Activated CD4-positive, alpha-beta T cell treated with anti-CD3 and anti-CD28 coated beads, Interleukin-2, amount 10 ng/mL, durations not matched to agents 24 days and 14 days (primary cell): Measurements from ENCODE around the gene CCNJL. TPM values are rescaled to one million over a fixed set of nuclear protein-coding genes. Genes with fewer than 3 reads are reported as not detected.

Experiments used
- DNase-seq: peaks from one replicate; pipeline ENCODE4 v3.0.0; 2022
- H3K27ac Mint-ChIP-seq: one replicate; pipeline ENCODE4 v1.8.0; 2022; ENCODE audit warnings: mild to moderate bottlenecking, mixed read lengths
- H3K27me3 Mint-ChIP-seq: one replicate; pipeline ENCODE4 v1.8.0; 2022; ENCODE audit warnings: mixed read lengths
- H3K36me3 Mint-ChIP-seq: one replicate; pipeline ENCODE4 v1.8.0; 2022; ENCODE audit warnings: low read depth, mild to moderate bottlenecking, mixed read lengths
- H3K4me1 Mint-ChIP-seq: one replicate; pipeline ENCODE4 v1.8.0; 2021; ENCODE audit warnings: mixed read lengths
- H3K4me3 Mint-ChIP-seq: one replicate; pipeline ENCODE4 v1.8.0; 2022; ENCODE audit warnings: mild to moderate bottlenecking, moderate library complexity, mixed read lengths
- H3K9me3 Mint-ChIP-seq: one replicate; pipeline ENCODE4 v1.8.0; 2021; ENCODE audit warnings: mixed read lengths
- intact Hi-C: fragments of 100-400 bp; cut with micrococcal nuclease; formaldehyde crosslinking; loops from one replicate; pipeline ENCODE4 v1.15.1; 2023
- total RNA-seq: library from RNA; stranded (reverse); gene quantifications from 2 replicates; pipeline ENCODE4 v1.2.3, GENCODE V29; 2022

Gene CCNJL
- total RNA-seq, 1 donor from 2014 or later = not detected

GRCh38 chr5:160230686-160231527 is 81.5 kb downstream of the CCNJL start:
- H3K4me1 Mint-ChIP-seq = no peaks in the 10 kb centered on the region
- H3K27ac Mint-ChIP-seq = no peak overlapping the region
- no peak overlapping the region for H3K4me3 Mint-ChIP-seq
- DNase-seq = no peak
- no peaks in the 10 kb centered on the region for H3K36me3 Mint-ChIP-seq
- no peaks in the 10 kb centered on the region for H3K27me3 Mint-ChIP-seq
- H3K9me3 Mint-ChIP-seq = no peaks in the 10 kb centered on the region
- intact Hi-C loops = no loop called here

GRCh38 chr5:160229190-160229742 is 83.1 kb downstream of the CCNJL start, which contains the start of gene FABP6:
TSS of gene FABP6 (plus strand) at chr5:160229506. CDS start at chr5:160229558, 52 bp downstream.
- DNase-seq = no peak
- Mint-ChIP-seq H3K36me3 (no peaks in the 10 kb centered on the region), H3K27ac (no peak within 1 kb of the TSS), H3K27me3 (no peaks in the 10 kb centered on the region), H3K9me3 (no peaks in the 10 kb centered on the region), H3K4me3 (no peak within 1 kb of the TSS), H3K4me1 (no peaks in the 10 kb centered on the region)
- intact Hi-C loops = no loop called here

GRCh38 chr5:160227012-160227411 is 85.4 kb downstream of the CCNJL start:
- no peaks in the 10 kb centered on the region for H3K9me3 Mint-ChIP-seq
- intact Hi-C loops = no loop called here
- no peak overlapping the region for H3K4me3 Mint-ChIP-seq
- H3K27me3 Mint-ChIP-seq = no peaks in the 10 kb centered on the region
- no peaks in the 10 kb centered on the region for H3K36me3 Mint-ChIP-seq
- H3K4me1 Mint-ChIP-seq = no peaks in the 10 kb centered on the region
- no peak for DNase-seq
- no peak overlapping the region for H3K27ac Mint-ChIP-seq

GRCh38 chr5:160221082-160221481 is 91.3 kb downstream of the CCNJL start:
- no peak overlapping the region for H3K27ac Mint-ChIP-seq
- H3K4me1 Mint-ChIP-seq = no peaks in the 10 kb centered on the region
- H3K27me3 Mint-ChIP-seq = peaks cover 2% of the 10 kb centered on the region
- no peaks in the 10 kb centered on the region for H3K36me3 Mint-ChIP-seq
- H3K4me3 Mint-ChIP-seq = no peak overlapping the region
- intact Hi-C loops = no loop called here
- H3K9me3 Mint-ChIP-seq = no peaks in the 10 kb centered on the region
- DNase-seq = no peak

GRCh38 chr5:160219356-160219755 is 93.0 kb downstream of the CCNJL start:
- peaks cover 7% of the 10 kb centered on the region for H3K27me3 Mint-ChIP-seq
- H3K36me3 Mint-ChIP-seq = no peaks in the 10 kb centered on the region
- no peaks in the 10 kb centered on the region for H3K9me3 Mint-ChIP-seq
- H3K27ac Mint-ChIP-seq = no peak overlapping the region
- DNase-seq = no peak
- no peaks in the 10 kb centered on the region for H3K4me1 Mint-ChIP-seq
- intact Hi-C loops = no loop called here
- no peak overlapping the region for H3K4me3 Mint-ChIP-seq

- no peaks in the 10 kb centered on the region for H3K4me1 Mint-ChIP-seq
- H3K27ac Mint-ChIP-seq = no peak overlapping the region
- H3K9me3 Mint-ChIP-seq = no peaks in the 10 kb centered on the region
- no peaks in the 10 kb centered on the region for H3K36me3 Mint-ChIP-seq
- H3K4me3 Mint-ChIP-seq = no peak overlapping the region
- DNase-seq = no peak
- peaks cover 5% of the 10 kb centered on the region for H3K27me3 Mint-ChIP-seq
- intact Hi-C loops = no loop called here
These were observed 98.8 kb downstream of the CCNJL start for GRCh38 chr5:160213537-160213936.

GRCh38 chr5:160211352-160211751 is 101.0 kb downstream of the CCNJL start:
- Mint-ChIP-seq H3K4me3 (no peak overlapping the region), H3K27me3 (peaks cover 7% of the 10 kb centered on the region), H3K4me1 (no peaks in the 10 kb centered on the region), H3K36me3 (no peaks in the 10 kb centered on the region), H3K9me3 (no peaks in the 10 kb centered on the region), H3K27ac (no peak overlapping the region)
- intact Hi-C loops = no loop called here
- DNase-seq = no peak

GRCh38 chr5:160210606-160211005 is 101.8 kb downstream of the CCNJL start:
- Mint-ChIP-seq H3K36me3 (no peaks in the 10 kb centered on the region), H3K9me3 (no peaks in the 10 kb centered on the region), H3K4me1 (no peaks in the 10 kb centered on the region), H3K4me3 (no peak overlapping the region), H3K27ac (no peak overlapping the region), H3K27me3 (peaks cover 4% of the 10 kb centered on the region)
- DNase-seq = no peak
- intact Hi-C loops = no loop called here

GRCh38 chr5:160209917-160210316 is 102.4 kb downstream of the CCNJL start:
- H3K4me3 Mint-ChIP-seq = no peak overlapping the region
- peaks cover 3% of the 10 kb centered on the region for H3K27me3 Mint-ChIP-seq

GRCh38 chr5:160207061-160207460 is 105.3 kb downstream of the CCNJL start:
- H3K27ac Mint-ChIP-seq = no peak overlapping the region
- intact Hi-C loops = no loop called here
- no peaks in the 10 kb centered on the region for H3K36me3 Mint-ChIP-seq
- H3K9me3 Mint-ChIP-seq = no peaks in the 10 kb centered on the region
- H3K27me3 Mint-ChIP-seq = peaks cover 3% of the 10 kb centered on the region
- peaks cover 1% of the 10 kb centered on the region for H3K4me1 Mint-ChIP-seq
- H3K4me3 Mint-ChIP-seq = no peak overlapping the region
- no peak for DNase-seq

More at GRCh38 chr5:160209917-160210316, 102.4 kb downstream of the CCNJL start:
- Mint-ChIP-seq H3K36me3 (no peaks in the 10 kb centered on the region), H3K9me3 (no peaks in the 10 kb centered on the region), H3K27ac (no peak overlapping the region), H3K4me1 (peaks cover 1% of the 10 kb centered on the region)
- no peak for DNase-seq
- intact Hi-C loops = no loop called here

Other genes starting within 250 kb of the CCNJL start
- gene PWWP2A, start 193.1 kb downstream of the CCNJL start, total RNA-seq = 26.1 and 26.7 TPM in 2 replicates
- not detected in 2 replicates for gene FABP6, start 83.1 kb downstream of the CCNJL start, total RNA-seq
- not detected in 2 replicates for gene C1QTNF2, start 58.1 kb upstream of the CCNJL start, total RNA-seq
- 1.4 and 1.5 TPM in 2 replicates for gene FAM200C, start 87.5 kb upstream of the CCNJL start, total RNA-seq
- 38.4 and 39.8 TPM in 2 replicates for gene SLU7, start 106.5 kb upstream of the CCNJL start, total RNA-seq
- gene PTTG1, start 109.3 kb upstream of the CCNJL start, total RNA-seq = 88.9 and 94.3 TPM in 2 replicates